ENCODE measurements around the gene CAMKK1. TPM values are rescaled to one million over a fixed set of nuclear protein-coding genes. Genes with fewer than 3 reads are reported as not detected.

The CAMKK1 gene
- total RNA-seq (2022; extraction: Qiagen RNA extraction; ENCODE audit: low read depth): 22.3 to 23.1 TPM (median 22.9 TPM) in 5 replicates

DNA sequence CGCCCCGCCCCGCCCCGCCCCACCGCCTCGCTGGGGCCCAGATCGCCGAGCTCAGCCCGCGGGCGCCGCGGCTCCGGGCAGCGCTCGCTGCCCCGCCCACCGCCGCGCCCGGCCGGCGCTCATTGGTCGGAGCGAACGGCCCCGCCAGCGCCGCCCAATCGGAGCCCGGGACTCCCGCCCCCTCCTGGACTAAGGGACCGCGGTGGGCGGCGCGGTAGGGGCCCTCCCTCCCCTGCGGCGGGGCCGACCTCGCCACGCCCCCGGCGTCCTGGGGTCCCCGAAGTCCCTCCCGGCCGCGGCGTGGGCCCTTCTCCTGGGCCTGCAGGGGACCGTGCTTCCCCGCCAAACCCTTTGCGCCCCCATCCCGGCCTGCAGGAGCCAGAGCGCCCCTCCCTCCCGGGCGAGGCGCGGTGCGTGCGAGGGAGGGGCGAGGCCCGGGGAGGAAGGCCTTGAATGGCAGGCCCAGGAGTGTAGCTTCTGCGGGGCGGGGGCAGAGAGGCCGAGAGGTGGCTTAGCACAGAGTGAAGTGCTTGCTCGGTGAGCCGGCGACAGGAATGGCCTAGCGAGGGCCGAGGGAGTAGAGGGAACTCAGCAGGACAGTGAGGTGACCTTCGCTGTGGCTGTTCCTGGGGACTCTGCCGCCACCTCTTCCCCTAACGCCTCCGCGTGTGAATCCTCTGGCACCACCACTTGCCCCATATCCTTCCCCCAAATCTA, at the start of gene CAMKK1:
CAMKK1 (minus strand) TSS at position 51 of the 717 bp plus-strand sequence. CDS start 7,366 bp downstream, outside the sequence.

DNA sequence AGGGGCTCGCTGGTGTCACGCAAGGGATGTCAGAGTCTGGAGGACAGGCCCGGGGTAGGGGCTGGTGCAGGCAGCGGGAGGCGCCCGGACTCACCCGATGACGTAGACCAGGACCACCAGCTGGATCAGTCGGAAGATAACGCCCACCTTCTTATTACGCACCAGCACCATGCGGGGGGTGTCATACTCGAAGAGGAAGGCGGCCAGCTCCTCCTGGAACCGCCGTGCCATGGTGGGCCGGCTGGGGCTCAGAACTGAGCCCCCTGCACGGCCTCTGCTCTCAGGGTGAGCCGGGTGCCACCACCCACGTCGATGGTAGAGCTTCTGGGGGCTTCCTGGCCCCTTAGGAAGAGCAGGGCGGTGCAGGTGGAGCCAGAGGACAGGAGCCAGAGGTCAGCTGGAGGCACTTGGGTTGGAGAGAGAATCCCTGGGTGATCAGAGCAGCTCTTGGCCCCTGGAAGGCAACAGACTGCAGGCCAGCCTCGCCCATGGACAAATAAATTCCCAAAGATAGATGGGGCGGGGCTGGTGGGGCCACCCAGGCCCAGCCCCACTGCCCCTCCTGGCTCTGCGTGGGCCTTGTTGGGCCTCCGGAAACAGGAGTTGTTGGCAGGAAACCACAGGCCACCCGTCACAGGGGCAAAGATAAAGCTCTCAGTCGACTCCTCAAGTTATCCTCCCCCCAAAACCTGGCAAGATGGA, 23.3 kb upstream of the CAMKK1 start, which contains the start of gene P2RX1:
P2RX1 (minus strand) TSS at position 471 of the 702 bp plus-strand sequence; CDS start at position 231, 240 bp downstream.

DNA sequence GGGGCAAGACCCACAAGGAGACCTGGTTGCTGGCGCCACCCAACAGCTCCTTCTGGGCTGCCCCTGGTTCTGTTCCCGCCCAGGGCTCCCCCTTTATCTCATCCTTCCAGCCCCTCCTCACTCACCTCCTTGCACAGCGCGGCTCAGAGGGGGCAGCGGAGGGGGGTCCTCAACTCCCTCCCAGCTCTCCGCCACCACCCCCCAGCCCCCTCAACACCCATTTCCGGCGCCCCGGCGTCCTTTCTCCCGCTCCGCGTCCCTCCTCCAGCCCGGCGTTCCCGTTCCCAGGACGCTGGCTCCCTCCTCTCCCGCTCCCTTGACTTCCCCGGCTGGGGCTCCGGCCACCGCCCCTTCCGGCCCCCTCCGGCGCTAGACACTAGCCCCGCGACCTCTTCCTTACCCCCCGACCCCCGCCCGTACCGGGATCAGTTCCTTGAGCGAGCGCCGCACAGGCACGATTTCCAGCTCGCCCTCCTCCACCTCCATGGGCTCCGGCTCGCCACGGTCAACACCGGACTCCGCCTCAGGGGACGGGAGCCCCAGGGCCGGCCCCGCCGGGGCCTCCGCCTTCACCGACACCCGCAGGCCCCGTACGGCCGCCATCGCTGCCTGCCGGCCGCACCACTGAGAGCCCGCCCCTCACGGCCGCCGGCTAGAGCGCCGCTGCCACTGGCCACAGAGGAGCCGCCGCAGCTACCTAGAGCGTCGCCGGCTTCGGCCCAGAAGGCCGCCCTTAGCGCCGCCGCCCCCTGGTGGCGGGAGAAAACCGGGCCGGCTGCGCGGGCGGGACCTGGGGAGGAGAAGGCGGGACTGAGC, 47.0 kb downstream of the CAMKK1 start, which contains the start of gene NCBP3:
NCBP3 (minus strand) TSS at position 626 of the 816 bp plus-strand sequence; CDS start at position 603, 23 bp downstream.

Other genes with a start within 250 kb of the CAMKK1 start
- gene TAX1BP3, start 224.5 kb downstream of the CAMKK1 start, total RNA-seq (2022; extraction: Qiagen RNA extraction; ENCODE audit: low read depth): 289 to 350 TPM (median 334 TPM) in 5 replicates
- gene EMC6, start 224.2 kb downstream of the CAMKK1 start, total RNA-seq (2022; extraction: Qiagen RNA extraction; ENCODE audit: low read depth): 139 to 167 TPM (median 157 TPM) in 5 replicates
- gene P2RX5, start 196.9 kb downstream of the CAMKK1 start, total RNA-seq (2022; extraction: Qiagen RNA extraction; ENCODE audit: low read depth): 19.1 to 27.4 TPM (median 24.0 TPM) in 5 replicates
- gene HASPIN, start 169.2 kb downstream of the CAMKK1 start, total RNA-seq (2022; extraction: Qiagen RNA extraction; ENCODE audit: low read depth): 12.9 to 15.5 TPM (median 13.7 TPM) in 5 replicates
- gene ITGAE, start 91.9 kb downstream of the CAMKK1 start, total RNA-seq (2022; extraction: Qiagen RNA extraction; ENCODE audit: low read depth): 97.4 to 103 TPM (median 99.1 TPM) in 5 replicates
- 26.8 to 33.9 TPM (median 32.0 TPM) in 5 replicates for gene NCBP3, start 46.8 kb downstream of the CAMKK1 start, total RNA-seq (2022; extraction: Qiagen RNA extraction; ENCODE audit: low read depth)
- gene P2RX1, start 23.4 kb upstream of the CAMKK1 start, total RNA-seq (2022; extraction: Qiagen RNA extraction; ENCODE audit: low read depth): not detected in 5 replicates
- gene ATP2A3, start 71.4 kb upstream of the CAMKK1 start, total RNA-seq (2022; extraction: Qiagen RNA extraction; ENCODE audit: low read depth): 3.8 to 5.4 TPM (median 4.7 TPM) in 5 replicates
- gene ZZEF1, start 250.0 kb upstream of the CAMKK1 start, total RNA-seq (2022; extraction: Qiagen RNA extraction; ENCODE audit: low read depth): 11.2 to 15.5 TPM (median 14.0 TPM) in 5 replicates

Measured in A549 treated with GW870086 at 1 μM for 4 hours (cell line).